GM12878 (cell line): ENCODE results near the gene NKAIN2. TPM values are rescaled to one million over a fixed set of nuclear protein-coding genes. Genes with fewer than 3 reads are reported as not detected.
"Not testable (repeated sequence)": the region's sequence is repeated elsewhere in the genome, so short reads cannot be mapped to it uniquely, and the experiment has no call there.

ENCODE experiments used
- ATAC-seq: fragments of 200-7000 bp; cut with Tn5 transposase; 3 replicates; pipeline ENCODE4 v1.9.1; 2020; ENCODE audit warnings: mild to moderate bottlenecking, moderate library complexity
- BruUV-seq: library from RNA; stranded (reverse); fragments of 400-500 nt; replicated peaks from 2 replicates; lab custom pipeline; 2021; lab: Mats Ljungman, UMichigan
- CTCF ChIA-PET: fragments of 300-600 bp; sonication (Branson Sonifier 250); formaldehyde crosslinking; extraction: SDS; loops from one replicate; lab custom pipeline; 2021; ENCODE audit warnings: inconsistent platforms; lab: Yijun Ruan, JAX
- POLR2A ChIA-PET: fragments of 350-600 bp; formaldehyde crosslinking; extraction: SDS; loops from one replicate; lab custom pipeline; 2021; ENCODE audit warnings: inconsistent platforms; lab: Charles Lee
- RAD21 ChIA-PET: fragments of 300-600 bp; sonication (Branson Sonifier 250); formaldehyde crosslinking; loops from one replicate; lab custom pipeline; 2023; ENCODE audit warnings: antibody characterized with exemption; ENCODE audit not compliant: unreplicated experiment; lab: Charles Lee
- SMC1A ChIA-PET: fragments of 300-600 bp; sonication (Branson Sonifier 250); formaldehyde crosslinking; loops from one replicate; lab custom pipeline; 2023; ENCODE audit not compliant: unreplicated experiment, uncharacterized antibody; lab: Charles Lee
- DNase-seq: peaks from one replicate; pipeline ENCODE4 v3.0.0-alpha.2; 2011; ENCODE audit warnings: low read depth, low spot score
- FAIRE-seq: peaks from 3 replicates; lab custom pipeline; 2011; peaks lifted over from hg19 to GRCh38; lab: Jason Lieb, UNC
- H2AFZ ChIP-seq: 2 replicates; pipeline ENCODE4 v1.6.0; 2011; ENCODE audit warnings: low read depth, low read length, control low read depth; ENCODE audit not compliant: control insufficient read depth
- H3K27ac ChIP-seq: 2 replicates; pipeline ENCODE4 v1.5.1; 2011; ENCODE audit warnings: control low read depth; ENCODE audit not compliant: control insufficient read depth, insufficient read depth
- H3K27me3 ChIP-seq, 2 experiments: replicated peaks in 1 of 2; 2 replicates each; pipeline versions ENCODE4 v1.6.0 to v1.6.1; 2011; ENCODE audit warnings: low read length in 1 of 2; ENCODE audit not compliant: control insufficient read depth in 2 of 2, insufficient read depth in 2 of 2
- H3K36me3 ChIP-seq, 2 experiments: 2 replicates each; pipeline ENCODE4 v1.5.1; 2011; ENCODE audit warnings: low read length in 1 of 2; ENCODE audit not compliant: control insufficient read depth in 2 of 2, insufficient read depth in 2 of 2
- H3K4me1 ChIP-seq: 2 replicates; pipeline ENCODE4 v1.6.1; 2011; ENCODE audit warnings: mild to moderate bottlenecking, low read length, moderate library complexity, mixed read lengths; ENCODE audit not compliant: control insufficient read depth, insufficient read depth
- H3K4me2 ChIP-seq: 2 replicates; pipeline ENCODE4 v1.6.0; 2011; ENCODE audit warnings: control low read depth; ENCODE audit not compliant: control insufficient read depth, insufficient read depth
- H3K4me3 ChIP-seq: fragments of 200-600 bp; sonication (generic); 2 replicates; pipeline ENCODE4 v1.5.1; 2016
- H3K79me2 ChIP-seq: 2 replicates; pipeline ENCODE4 v1.6.0; 2011; ENCODE audit warnings: low read length; ENCODE audit not compliant: control insufficient read depth, insufficient read depth
- H3K9ac ChIP-seq: 2 replicates; pipeline ENCODE4 v1.8.0; 2011; ENCODE audit warnings: low read length, control low read depth, mixed read lengths; ENCODE audit not compliant: control insufficient read depth, insufficient read depth
- H3K9me3 ChIP-seq: replicated peaks from 3 replicates; pipeline ENCODE4 v1.5.1; 2011; ENCODE audit warnings: mild to moderate bottlenecking, low read length; ENCODE audit not compliant: control insufficient read depth, insufficient read depth
- H4K20me1 ChIP-seq: 2 replicates; pipeline ENCODE4 v1.6.0; 2011; ENCODE audit not compliant: control insufficient read depth, insufficient read depth
- MYC ChIP-seq: IDR thresholded peaks from 2 replicates; pipeline ENCODE4 v1.6.1; 2011; ENCODE audit warnings: mild to moderate bottlenecking, low read length, moderate library complexity, inconsistent platforms; ENCODE audit not compliant: insufficient read depth, insufficient replicate concordance, insufficient read length, severe bottlenecking
- WGBS: methylation state at CpG from one replicate; pipeline ENCODE4 v1.1.6; 2016; ENCODE audit warnings: low lambda C conversion rate; ENCODE audit not compliant: insufficient replicate concordance, insufficient coverage; ENCODE audit errors: missing lambda C conversion rate; 5-methylcytosine and 5-hydroxymethylcytosine counted together
- in situ Hi-C: fragments of 300-500 bp; cut with MboI; formaldehyde crosslinking; loops from 9 replicates; pipeline ENCODE4 v1.14.3; 2018; ENCODE audit warnings: mixed read lengths
- intact Hi-C: fragments of 100-400 bp; cut with micrococcal nuclease; formaldehyde crosslinking; loops from one replicate; pipeline ENCODE4 v1.14.2; 2022; ENCODE audit not compliant: unreplicated experiment
- polyA plus RNA-seq, 11 experiments: library from polyadenylated mRNA; depleted of rRNA in 4 of 11; unstranded in 6 of 11; stranded (reverse) in 5 of 11; fragments of >200 nt; fragmentation: Nextera tagmentation in 4 of 11; fragmentation: Illumina TruSeq in 1 of 11; extraction: Ambion mirVana in 4 of 11; extraction: Trizol in 1 of 11; gene quantifications; 1 replicate in 1 of 11; 2 replicates in 10 of 11; pipeline versions ENCODE4 v1.2.1 to v1.2.3, GENCODE V29; 2011 to 2016; ENCODE audit warnings: inconsistent platforms in 2 of 11, missing spikeins in 2 of 11, low read depth in 1 of 11
- total RNA-seq, 4 experiments: library from RNA; depleted of rRNA in 3 of 4; stranded (reverse); fragments of >200 nt in 3 of 4; fragmentation: Illumina TruSeq in 1 of 4; extraction: Trizol in 1 of 4; gene quantifications; 2 replicates each; pipeline versions ENCODE4 v1.2.1 to v1.2.3, GENCODE V29; 2013 to 2021

NKAIN2 gene
- total and polyA plus RNA-seq, 10 of the 15 experiments (the other 5 are each of a cell fraction or from before 2014, with no cell fraction given): not detected

DNA sequence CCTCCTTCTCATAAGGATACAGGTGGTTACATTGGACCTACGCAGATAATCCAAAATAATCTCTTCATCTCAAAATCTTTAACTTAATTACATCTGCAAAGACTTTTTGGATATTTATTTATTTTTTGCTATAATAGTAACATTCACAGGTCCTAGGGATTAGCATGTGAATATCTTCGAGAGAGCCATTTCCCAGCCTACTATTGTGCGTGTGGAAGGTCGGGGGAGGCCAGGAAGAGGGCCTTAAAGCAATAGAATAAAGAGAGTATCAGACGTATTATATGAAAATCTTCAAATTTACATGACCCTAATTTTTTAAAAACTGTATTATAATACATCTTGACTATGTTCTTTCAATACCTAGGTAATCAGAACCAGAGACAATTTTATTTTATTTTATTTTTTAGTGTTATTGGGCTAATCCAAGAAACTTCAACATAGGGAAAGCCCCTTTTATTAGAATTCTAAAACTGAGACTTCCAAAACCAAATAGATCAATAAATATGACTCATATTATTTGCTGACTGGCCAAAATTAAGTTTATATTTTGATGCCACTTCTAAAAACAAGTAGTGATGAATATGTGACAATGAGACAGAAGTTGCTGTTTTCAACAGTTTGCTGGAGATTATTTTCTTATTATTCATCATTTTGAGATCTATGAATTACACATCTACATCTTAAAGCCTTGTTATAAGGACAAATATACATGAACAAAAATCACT is 536.1 kb downstream of the NKAIN2 start:
- POLR2A ChIA-PET: no interaction called here
- ATAC-seq: no peak
- no peaks in the 10 kb centered on the region for H3K4me1 ChIP-seq
- no peaks in the 10 kb centered on the region for H3K27me3 ChIP-seq
- BruUV-seq: no TSS peak
- no peak overlapping the region for H2AFZ ChIP-seq
- CTCF ChIA-PET: no interaction called here
- H4K20me1 ChIP-seq: no peaks in the 10 kb centered on the region
- in situ Hi-C loops: no loop called here
- RAD21 ChIA-PET: no interaction called here
- TF ChIP-seq MYC: no peak
- TF ChIP-seq, all 136 proteins: peak for 0
- Histone ChIP-seq H3K9ac (no peak overlapping the region), H3K79me2 (no peaks in the 10 kb centered on the region), H3K36me3 (no peaks in the 10 kb centered on the region), H3K9me3 (no peaks in the 10 kb centered on the region), H3K27ac (no peak overlapping the region), H3K4me3 (no peak overlapping the region), H3K4me2 (no peak overlapping the region)
- SMC1A ChIA-PET: no interaction called here
- 31% methylated on average over 5 of the region's 5 CpGs for WGBS
- no peak for FAIRE-seq
- DNase-seq: no peak
- intact Hi-C loops: no loop called here

DNA sequence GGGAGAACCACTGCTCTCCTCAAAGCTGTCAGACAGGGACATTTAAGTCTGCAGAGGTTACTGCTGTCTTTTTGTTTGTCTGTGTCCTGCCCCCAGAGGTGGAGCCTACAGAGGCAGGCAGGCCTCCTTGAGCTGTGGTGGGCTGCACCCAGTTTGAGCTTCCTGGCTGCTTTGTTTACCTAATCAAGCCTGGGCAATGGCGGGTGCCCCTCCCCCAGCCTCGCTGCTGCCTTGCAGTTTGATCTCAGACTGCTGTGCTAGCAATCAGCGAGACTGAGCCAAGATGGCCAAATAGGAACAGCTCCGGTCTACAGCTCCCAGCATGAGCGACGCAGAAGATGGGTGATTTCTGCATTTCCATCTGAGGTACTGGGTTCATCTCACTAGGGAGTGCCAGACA is 544.7 kb downstream of the NKAIN2 start:
- H3K27me3 ChIP-seq, RAD21 ChIA-PET, H3K4me2 ChIP-seq, DNase-seq, FAIRE-seq, H4K20me1 ChIP-seq, H3K4me1 ChIP-seq, H3K4me3 ChIP-seq, intact Hi-C loops, H3K9ac ChIP-seq, H3K79me2 ChIP-seq, in situ Hi-C loops, POLR2A ChIA-PET, H3K9me3 ChIP-seq, H3K36me3 ChIP-seq, ATAC-seq, BruUV-seq, H2AFZ ChIP-seq, SMC1A ChIA-PET, H3K27ac ChIP-seq, CTCF ChIA-PET: not testable (repeated sequence)
- 42% methylated on average over 4 of the region's 6 CpGs for WGBS
